ENCODE measurements around the gene SHISA2.
"Not testable (repeated sequence)": the region's sequence is repeated elsewhere in the genome, so short reads cannot be mapped to it uniquely, and the experiment has no call there.

SHISA2 gene

DNA sequence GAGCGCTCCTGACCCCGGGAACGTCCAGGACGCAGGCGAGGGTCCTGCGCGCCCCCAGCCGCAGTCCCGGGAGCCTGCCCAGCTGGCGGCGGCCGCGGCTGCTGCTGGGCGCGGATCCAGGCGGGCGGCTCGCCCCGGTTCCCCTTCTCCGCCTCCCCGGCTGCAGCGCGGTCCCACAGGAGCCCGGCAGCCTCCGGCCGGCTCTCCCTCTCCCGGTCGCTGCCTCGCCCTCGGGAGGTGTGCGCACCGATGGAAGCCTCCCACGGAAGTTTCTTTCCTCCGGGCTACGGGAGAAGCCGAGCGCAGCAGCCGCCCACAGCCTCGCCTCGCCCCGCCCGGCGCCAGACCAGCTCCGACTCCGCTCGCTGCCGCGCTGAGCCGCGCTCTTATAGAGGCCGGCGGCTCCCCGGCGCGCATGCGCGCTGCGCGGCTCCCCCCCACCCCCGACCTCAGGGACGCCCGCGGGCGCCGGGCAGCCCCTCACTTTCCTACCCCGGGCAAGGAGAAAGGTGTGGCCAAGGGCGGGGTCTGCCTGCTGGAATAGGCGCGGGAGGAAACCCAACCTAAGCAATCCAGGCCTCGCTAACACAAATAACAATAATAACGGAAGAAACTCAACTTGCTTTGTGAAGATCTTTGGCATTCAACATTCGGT lies at the start of gene SHISA2:
Gene SHISA2 (minus strand): TSS at position 360 of the 655 bp plus-strand sequence. CDS start 1,041 bp downstream, outside the sequence.
- in situ Hi-C loops (cut with HindIII; ENCODE audit: low sequenced_read_pairs): no loop called here

DNA sequence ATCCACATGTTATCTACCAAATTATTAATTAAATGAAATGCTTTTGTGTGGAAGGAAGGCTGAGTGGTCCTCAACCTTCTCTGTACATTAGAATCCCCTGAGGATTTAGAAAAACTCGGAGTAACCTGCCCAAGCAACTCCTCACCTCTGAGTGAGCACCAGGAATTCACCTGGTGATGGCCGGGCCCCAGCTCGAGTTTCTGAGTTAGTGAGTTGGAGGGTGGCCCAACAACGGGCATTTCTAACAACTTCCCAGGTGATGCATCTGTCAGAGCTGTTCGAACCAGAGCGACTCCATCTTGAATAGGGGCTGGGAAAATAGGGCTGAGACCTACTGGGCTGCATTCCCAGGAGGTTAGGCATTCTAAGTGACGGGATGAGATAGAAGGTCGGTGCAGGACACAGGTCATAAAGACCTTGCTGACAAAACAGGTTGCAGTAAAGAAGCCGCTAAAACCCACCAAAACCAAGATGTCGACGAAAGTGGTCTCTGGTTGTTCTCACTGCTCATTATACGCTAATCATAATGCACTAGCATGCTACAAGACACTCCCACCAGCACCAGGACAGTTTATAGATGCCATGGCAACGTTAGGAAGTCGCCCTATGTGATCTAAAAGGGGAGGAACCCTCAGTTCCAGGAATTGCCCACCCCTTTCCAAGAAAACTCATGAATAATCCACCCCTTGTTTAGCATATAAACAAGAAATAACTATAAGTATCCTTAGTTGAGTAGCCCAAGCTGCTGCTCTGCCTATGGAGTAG lies 44.2 kb upstream of the SHISA2 start:
- in situ Hi-C loops (cut with HindIII; ENCODE audit: low sequenced_read_pairs): no loop called here

- in situ Hi-C loops (cut with HindIII; ENCODE audit: low sequenced_read_pairs): no loop called here
These were observed 43.5 kb upstream of the SHISA2 start for GRCh38 chr13:26095338-26095737.

DNA sequence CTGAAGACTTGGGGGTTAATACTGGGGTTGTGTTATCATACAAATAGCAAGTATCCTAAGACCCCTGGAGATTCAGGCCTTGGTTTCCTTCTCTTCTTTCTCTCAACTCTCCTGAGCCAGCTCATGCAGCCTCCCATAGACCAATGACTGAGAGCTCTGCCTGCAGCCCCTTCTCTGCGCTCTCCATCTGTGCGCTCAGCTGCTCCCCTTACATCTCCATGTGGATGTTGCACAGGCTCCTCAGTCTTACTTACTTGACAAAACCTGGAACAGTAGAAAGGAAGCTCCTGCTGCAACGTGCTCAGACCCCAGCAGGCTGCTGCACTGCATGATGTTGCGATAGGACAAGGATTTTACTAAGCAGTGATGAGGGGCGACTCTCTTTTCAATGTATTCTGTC lies 25.0 kb upstream of the SHISA2 start:
- in situ Hi-C loops (cut with HindIII; ENCODE audit: low sequenced_read_pairs): not testable (repeated sequence)

GRCh38 chr13:26075498-26075897 lies 23.7 kb upstream of the SHISA2 start:
- in situ Hi-C loops (cut with HindIII; ENCODE audit: low sequenced_read_pairs): no loop called here

- in situ Hi-C loops (cut with HindIII; ENCODE audit: low sequenced_read_pairs): no loop called here
These were observed 22.9 kb upstream of the SHISA2 start for GRCh38 chr13:26074706-26075105.

DNA sequence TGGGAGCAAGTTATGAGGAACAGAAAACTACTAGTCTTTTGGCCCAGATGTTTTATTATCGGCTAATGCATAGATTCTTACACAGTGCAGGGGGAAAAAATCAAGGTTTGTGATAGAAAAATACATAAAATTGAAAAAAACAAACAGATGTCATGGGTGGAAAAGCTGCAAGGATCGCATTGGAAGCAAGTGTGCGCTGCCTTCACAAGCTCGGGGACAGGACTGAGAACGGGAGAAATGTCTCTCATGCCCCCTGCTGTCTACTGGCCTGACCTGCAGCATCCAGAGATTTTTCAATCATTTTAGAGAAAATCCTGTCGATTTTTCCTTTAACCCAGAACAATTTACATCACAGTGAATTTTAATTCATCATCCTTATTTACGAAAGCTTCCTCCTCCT lies 20.5 kb upstream of the SHISA2 start:
- in situ Hi-C loops (cut with HindIII; ENCODE audit: low sequenced_read_pairs): not testable (repeated sequence)

GRCh38 chr13:26071691-26072090 lies 19.9 kb upstream of the SHISA2 start:
- in situ Hi-C loops (cut with HindIII; ENCODE audit: low sequenced_read_pairs): no loop called here

GRCh38 chr13:26069642-26070041 lies 17.8 kb upstream of the SHISA2 start:
- in situ Hi-C loops (cut with HindIII; ENCODE audit: low sequenced_read_pairs): not testable (repeated sequence)

- in situ Hi-C loops (cut with HindIII; ENCODE audit: low sequenced_read_pairs): not testable (repeated sequence)
These were observed 16.6 kb upstream of the SHISA2 start for GRCh38 chr13:26068372-26068771.

DNA sequence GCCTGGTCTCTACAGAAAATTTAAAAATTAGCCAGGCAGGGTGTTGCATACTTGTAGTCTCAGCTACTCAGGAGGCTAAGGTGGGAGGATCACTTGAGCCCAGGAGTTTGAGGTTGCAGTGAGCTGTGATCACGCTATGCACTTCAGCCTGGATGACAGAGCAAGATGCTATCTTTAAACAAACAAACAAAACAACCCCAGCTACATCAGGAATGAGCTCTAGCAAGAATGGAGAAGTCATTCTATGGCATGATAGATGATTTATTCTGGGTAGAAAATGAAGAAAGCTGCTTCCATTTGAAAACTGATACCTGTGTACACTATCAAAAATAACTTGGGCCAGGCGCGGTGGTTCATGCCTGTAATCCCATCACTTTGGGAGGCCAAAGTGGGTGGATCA lies 15.8 kb upstream of the SHISA2 start:
- in situ Hi-C loops (cut with HindIII; ENCODE audit: low sequenced_read_pairs): no loop called here

GRCh38 chr13:26066492-26066891 lies 14.7 kb upstream of the SHISA2 start:
- in situ Hi-C loops (cut with HindIII; ENCODE audit: low sequenced_read_pairs): not testable (repeated sequence)

- in situ Hi-C loops (cut with HindIII; ENCODE audit: low sequenced_read_pairs): no loop called here
These were observed 11.1 kb upstream of the SHISA2 start for GRCh38 chr13:26062853-26063444.

GRCh38 chr13:26061947-26062346 lies 10.1 kb upstream of the SHISA2 start:
- in situ Hi-C loops (cut with HindIII; ENCODE audit: low sequenced_read_pairs): no loop called here

GRCh38 chr13:26061256-26061655 lies 9.4 kb upstream of the SHISA2 start:
- in situ Hi-C loops (cut with HindIII; ENCODE audit: low sequenced_read_pairs): no loop called here

GRCh38 chr13:26060357-26060756 lies 8.5 kb upstream of the SHISA2 start:
- in situ Hi-C loops (cut with HindIII; ENCODE audit: low sequenced_read_pairs): no loop called here

- in situ Hi-C loops (cut with HindIII; ENCODE audit: low sequenced_read_pairs): no loop called here
These were observed 6.9 kb upstream of the SHISA2 start for GRCh38 chr13:26058704-26059103.

- in situ Hi-C loops (cut with HindIII; ENCODE audit: low sequenced_read_pairs): no loop called here
These were observed 3.1 kb upstream of the SHISA2 start for GRCh38 chr13:26054896-26055295.

DNA sequence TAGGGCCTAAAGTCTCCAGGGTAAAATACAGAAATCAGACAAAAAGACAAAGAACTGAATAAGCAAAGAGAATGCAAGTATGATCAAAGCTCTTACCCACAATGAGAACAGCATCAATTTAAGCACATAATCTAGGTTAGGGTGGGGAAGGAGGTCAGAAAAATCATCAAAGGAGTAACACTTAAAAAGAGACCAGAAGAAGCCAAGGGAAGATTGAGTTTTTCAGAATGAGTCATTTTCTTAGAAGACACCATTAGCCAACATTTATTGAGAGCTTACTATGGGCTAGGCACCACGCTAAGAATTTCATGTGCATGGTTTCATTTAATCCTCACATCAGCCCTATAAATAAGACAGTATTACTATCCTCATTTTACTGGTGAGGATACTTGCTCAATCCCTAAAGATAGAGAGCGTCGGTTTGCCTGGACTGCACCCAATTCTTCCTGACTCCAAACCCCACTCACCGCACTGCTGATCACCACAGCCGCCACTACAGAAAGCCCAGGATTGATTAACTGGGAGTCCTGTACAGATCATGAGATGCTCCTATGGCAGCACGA lies 1.7 kb upstream of the SHISA2 start:
- in situ Hi-C loops (cut with HindIII; ENCODE audit: low sequenced_read_pairs): no loop called here

GRCh38 chr13:26052337-26052736 lies 521 bp upstream of the SHISA2 start:
- in situ Hi-C loops (cut with HindIII; ENCODE audit: low sequenced_read_pairs): no loop called here

- in situ Hi-C loops (cut with HindIII; ENCODE audit: low sequenced_read_pairs): no loop called here
These were observed 572 bp downstream of the SHISA2 start for GRCh38 chr13:26051231-26051656.

Measured in DLD1 (cell line).